ENCODE measurements around the gene LRRC8E.
"Not testable (repeated sequence)": the region's sequence is repeated elsewhere in the genome, so short reads cannot be mapped to it uniquely, and the experiment has no call there.

The LRRC8E gene

DNA sequence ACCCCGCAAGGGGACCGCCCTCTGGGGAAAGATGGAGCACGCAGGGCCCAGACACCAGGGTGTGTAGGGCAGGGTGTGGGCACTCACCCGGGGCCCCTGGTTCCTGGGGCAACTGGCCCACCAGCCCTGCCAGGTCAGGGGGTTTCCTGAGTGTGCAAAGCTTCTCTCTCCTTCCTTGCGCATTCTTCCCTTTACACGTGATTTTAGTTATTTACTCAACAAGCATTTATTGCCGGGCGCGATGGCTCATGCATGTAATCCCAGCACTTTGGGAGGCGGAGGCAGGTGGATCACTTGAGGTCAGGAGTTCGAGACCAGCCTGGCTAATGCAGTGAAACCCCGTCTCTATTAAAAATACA lies 34.6 kb upstream of the LRRC8E start:
- TF ChIP-seq, protein P1, sequence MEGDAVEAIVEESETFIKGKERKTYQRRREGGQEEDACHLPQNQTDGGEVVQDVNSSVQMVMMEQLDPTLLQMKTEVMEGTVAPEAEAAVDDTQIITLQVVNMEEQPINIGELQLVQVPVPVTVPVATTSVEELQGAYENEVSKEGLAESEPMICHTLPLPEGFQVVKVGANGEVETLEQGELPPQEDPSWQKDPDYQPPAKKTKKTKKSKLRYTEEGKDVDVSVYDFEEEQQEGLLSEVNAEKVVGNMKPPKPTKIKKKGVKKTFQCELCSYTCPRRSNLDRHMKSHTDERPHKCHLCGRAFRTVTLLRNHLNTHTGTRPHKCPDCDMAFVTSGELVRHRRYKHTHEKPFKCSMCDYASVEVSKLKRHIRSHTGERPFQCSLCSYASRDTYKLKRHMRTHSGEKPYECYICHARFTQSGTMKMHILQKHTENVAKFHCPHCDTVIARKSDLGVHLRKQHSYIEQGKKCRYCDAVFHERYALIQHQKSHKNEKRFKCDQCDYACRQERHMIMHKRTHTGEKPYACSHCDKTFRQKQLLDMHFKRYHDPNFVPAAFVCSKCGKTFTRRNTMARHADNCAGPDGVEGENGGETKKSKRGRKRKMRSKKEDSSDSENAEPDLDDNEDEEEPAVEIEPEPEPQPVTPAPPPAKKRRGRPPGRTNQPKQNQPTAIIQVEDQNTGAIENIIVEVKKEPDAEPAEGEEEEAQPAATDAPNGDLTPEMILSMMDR (IDR thresholded peaks at IDR 0.05; ENCODE audit: low read depth, low read length, missing control alignments) = no peak
- in situ Hi-C loops (cut with HindIII; ENCODE audit: low sequenced_read_pairs) = no loop called here
- DNase-seq (ENCODE audit: low read depth) = no peak
- H3K4me3 ChIP-seq (ENCODE audit: low read depth, low read length) = no peak overlapping the region

- in situ Hi-C loops (cut with HindIII; ENCODE audit: low sequenced_read_pairs) = no loop called here
- TF ChIP-seq, protein P1 (IDR thresholded peaks at IDR 0.05; ENCODE audit: low read depth, low read length, missing control alignments) = no peak
- no peak overlapping the region for H3K4me3 ChIP-seq (ENCODE audit: low read depth, low read length)
- no peak for DNase-seq (ENCODE audit: low read depth)
Measured at GRCh38 chr19:7855426-7856108, 32.7 kb upstream of the LRRC8E start.

GRCh38 chr19:7856109-7856591 lies 32.2 kb upstream of the LRRC8E start:
- H3K4me3 ChIP-seq (ENCODE audit: low read depth, low read length) = no peak overlapping the region
- no peak for DNase-seq (ENCODE audit: low read depth)
- in situ Hi-C loops (cut with HindIII; ENCODE audit: low sequenced_read_pairs) = no loop called here
- TF ChIP-seq, protein P1 (IDR thresholded peaks at IDR 0.05; ENCODE audit: low read depth, low read length, missing control alignments) = no peak

DNA sequence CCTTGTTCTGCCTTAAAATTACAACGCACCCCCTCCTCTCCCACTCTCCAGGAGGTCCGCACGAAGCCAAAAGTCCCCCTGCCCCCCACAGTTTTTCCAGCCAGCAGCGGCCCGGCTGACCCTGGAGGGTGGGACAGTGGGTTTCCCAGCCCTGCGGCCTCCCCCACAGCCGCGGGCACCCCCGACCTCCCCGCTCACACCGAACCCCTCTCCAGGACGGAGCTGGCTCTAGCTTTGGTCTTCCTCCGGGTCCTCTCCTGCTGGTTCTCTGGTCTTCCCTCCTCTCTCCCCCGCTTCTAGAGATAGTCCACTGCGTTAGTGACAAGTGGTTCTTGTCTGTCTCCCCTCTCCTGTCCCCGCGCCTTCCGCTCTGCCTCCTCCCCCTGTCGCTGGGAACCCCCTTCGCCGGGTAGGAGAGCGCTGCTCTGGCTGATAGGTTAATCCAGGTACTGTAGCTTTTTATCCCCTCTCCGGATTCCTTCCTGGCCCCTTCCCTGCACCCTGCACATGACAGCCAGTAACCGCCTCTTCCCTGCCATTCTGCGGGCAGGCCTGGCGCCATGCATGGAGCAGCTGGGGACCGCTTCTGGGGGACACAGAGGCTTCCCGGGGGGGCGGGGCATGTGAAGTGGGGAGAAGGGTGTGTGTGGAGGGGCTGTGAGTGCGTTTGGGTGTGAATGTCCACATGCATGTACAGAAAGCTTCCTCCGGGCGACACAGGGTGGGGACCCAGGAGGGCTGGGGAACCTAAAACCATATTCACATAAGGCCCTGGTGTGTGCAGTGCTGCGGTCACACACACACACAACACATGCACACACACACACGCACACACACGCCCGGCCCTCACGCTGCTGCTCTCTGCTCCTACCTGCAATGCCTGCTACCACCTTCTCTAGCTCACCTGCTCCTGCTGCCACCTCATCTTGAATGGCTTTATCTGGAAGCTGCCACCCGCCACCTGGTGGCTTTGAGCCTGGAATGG lies 31.3 kb upstream of the LRRC8E start:
- in situ Hi-C loops (cut with HindIII; ENCODE audit: low sequenced_read_pairs) = no loop called here
- TF ChIP-seq, protein P1 (IDR thresholded peaks at IDR 0.05; ENCODE audit: low read depth, low read length, missing control alignments) = no peak
- DNase-seq (ENCODE audit: low read depth) = no peak
- no peak overlapping the region for H3K4me3 ChIP-seq (ENCODE audit: low read depth, low read length)

GRCh38 chr19:7857727-7858108 lies 30.6 kb upstream of the LRRC8E start:
- DNase-seq (ENCODE audit: low read depth) = no peak
- H3K4me3 ChIP-seq (ENCODE audit: low read depth, low read length) = no peak overlapping the region
- TF ChIP-seq, protein P1 (IDR thresholded peaks at IDR 0.05; ENCODE audit: low read depth, low read length, missing control alignments) = no peak
- in situ Hi-C loops (cut with HindIII; ENCODE audit: low sequenced_read_pairs) = no loop called here

- H3K4me3 ChIP-seq (ENCODE audit: low read depth, low read length) = no peak overlapping the region
- in situ Hi-C loops (cut with HindIII; ENCODE audit: low sequenced_read_pairs) = no loop called here
- TF ChIP-seq, protein P1 (IDR thresholded peaks at IDR 0.05; ENCODE audit: low read depth, low read length, missing control alignments) = no peak
- no peak for DNase-seq (ENCODE audit: low read depth)
Measured at GRCh38 chr19:7858109-7858770, 30.1 kb upstream of the LRRC8E start.

DNA sequence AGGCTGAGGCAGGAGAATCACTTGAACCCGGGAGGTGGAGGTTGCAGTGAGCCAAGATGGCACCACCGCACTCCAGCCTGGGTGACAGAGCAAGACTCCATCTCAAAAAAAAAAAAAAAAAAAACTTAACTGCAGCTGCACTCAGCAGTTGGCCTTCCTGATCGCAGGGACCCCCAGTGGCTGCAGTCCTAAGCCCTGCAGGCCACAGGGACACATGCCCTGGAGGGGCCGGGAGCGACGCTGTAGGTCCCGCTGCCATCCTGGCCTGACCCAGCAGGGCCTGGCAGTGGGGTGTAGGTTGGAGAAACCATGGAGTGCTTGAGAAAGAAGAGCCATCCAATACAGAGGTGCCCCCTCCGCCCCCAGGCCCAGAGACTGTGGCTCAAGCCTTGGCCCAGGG lies 29.2 kb upstream of the LRRC8E start:
- in situ Hi-C loops (cut with HindIII; ENCODE audit: low sequenced_read_pairs); H3K4me3 ChIP-seq (ENCODE audit: low read depth, low read length); DNase-seq (ENCODE audit: low read depth): not testable (repeated sequence)

Measured in astrocyte of the cerebellum (primary cell).